OCI-M2 (cell line): Measurements from ENCODE around the gene MICAL3.
"Not testable (repeated sequence)": the region's sequence is repeated elsewhere in the genome, so short reads cannot be mapped to it uniquely, and the experiment has no call there.

ENCODE experiments used
- DNase-seq: peaks from one replicate; lab custom pipeline; 2025; ENCODE audit not compliant: unreplicated experiment; lab: John Stamatoyannopoulos, UW

MICAL3 gene

GRCh38 chr22:17892376-17892775, 132.0 kb downstream of the MICAL3 start:
- DNase-seq: no peak

GRCh38 chr22:17891481-17892167, 132.7 kb downstream of the MICAL3 start:
- DNase-seq: no peak

GRCh38 chr22:17890892-17891291, 133.5 kb downstream of the MICAL3 start:
- DNase-seq: no peak

- no peak for DNase-seq
Measured at GRCh38 chr22:17890245-17890671, 134.1 kb downstream of the MICAL3 start.

- DNase-seq: no peak
Measured at GRCh38 chr22:17888855-17889254, 135.5 kb downstream of the MICAL3 start.

GRCh38 chr22:17888439-17888838, 135.9 kb downstream of the MICAL3 start:
- DNase-seq: no peak

- DNase-seq: no peak
Measured at GRCh38 chr22:17884893-17885292, 139.5 kb downstream of the MICAL3 start.

- no peak for DNase-seq
Measured at GRCh38 chr22:17884084-17884483, 140.3 kb downstream of the MICAL3 start.

GRCh38 chr22:17883356-17883755, 141.0 kb downstream of the MICAL3 start:
- no peak for DNase-seq

GRCh38 chr22:17882727-17883126, 141.6 kb downstream of the MICAL3 start:
- no peak for DNase-seq

- DNase-seq: no peak
Measured at GRCh38 chr22:17882162-17882561, 142.2 kb downstream of the MICAL3 start.

- DNase-seq: no peak
Measured at GRCh38 chr22:17881366-17881765, 143.0 kb downstream of the MICAL3 start.

- DNase-seq: no peak
Measured at GRCh38 chr22:17880468-17880867, 143.9 kb downstream of the MICAL3 start.

GRCh38 chr22:17880020-17880419, 144.3 kb downstream of the MICAL3 start:
- no peak for DNase-seq

GRCh38 chr22:17878941-17879340, 145.4 kb downstream of the MICAL3 start:
- no peak for DNase-seq

- DNase-seq: no peak
Measured at GRCh38 chr22:17878186-17878694, 146.1 kb downstream of the MICAL3 start.

- DNase-seq: not testable (repeated sequence)
Measured at GRCh38 chr22:17876878-17877855, 147.2 kb downstream of the MICAL3 start.

- DNase-seq: no peak
Measured at GRCh38 chr22:17876306-17876831, 148.0 kb downstream of the MICAL3 start.

- no peak for DNase-seq
Measured at GRCh38 chr22:17875631-17876030, 148.7 kb downstream of the MICAL3 start.

GRCh38 chr22:17875156-17875555, 149.2 kb downstream of the MICAL3 start:
- DNase-seq: no peak

GRCh38 chr22:17874231-17874905, 150.0 kb downstream of the MICAL3 start:
- no peak for DNase-seq
